Mesenchymal stem cell (in vitro differentiated cells and primary cell): ENCODE measurements around the gene TRIM67.

Source experiments
- DNase-seq: peaks from one replicate; pipeline ENCODE4 v3.0.0-alpha.2; 2013
- H2AFZ ChIP-seq: one replicate; pipeline ENCODE4 v1.6.1; 2013; ENCODE audit warnings: low read depth, mild to moderate bottlenecking, control low read depth, inconsistent platforms, low read length, moderate library complexity
- H2AK5ac ChIP-seq: 2 replicates; pipeline ENCODE4 v1.6.1; 2013; ENCODE audit warnings: low read length, moderate library complexity, mild to moderate bottlenecking, inconsistent platforms; ENCODE audit not compliant: severe bottlenecking
- H2BK120ac ChIP-seq: one replicate; pipeline ENCODE4 v1.6.1; 2013; ENCODE audit warnings: low read depth, mild to moderate bottlenecking, inconsistent platforms, low read length, moderate library complexity
- H2BK12ac ChIP-seq, 2 experiments: one replicate each; pipeline ENCODE4 v1.6.1; 2013; ENCODE audit warnings: inconsistent platforms in 2 of 2, low read length in 2 of 2, mild to moderate bottlenecking in 2 of 2, moderate library complexity in 2 of 2, control low read depth in 1 of 2
- H2BK15ac ChIP-seq: one replicate; pipeline ENCODE4 v1.6.1; 2013; ENCODE audit warnings: mild to moderate bottlenecking, low read depth, inconsistent platforms; ENCODE audit not compliant: poor library complexity, severe bottlenecking
- H2BK5ac ChIP-seq: 2 replicates; pipeline ENCODE4 v1.6.1; 2013; ENCODE audit warnings: low read depth, mild to moderate bottlenecking, low read length, control low read depth, inconsistent platforms; ENCODE audit not compliant: poor library complexity, severe bottlenecking
- H3K14ac ChIP-seq, 2 experiments: one replicate each; pipeline ENCODE4 v1.6.1; 2013; ENCODE audit warnings: inconsistent platforms in 2 of 2, low read length in 2 of 2, control low read depth in 1 of 2, mild to moderate bottlenecking in 1 of 2, moderate library complexity in 1 of 2
- H3K18ac ChIP-seq, 2 experiments: one replicate each; pipeline ENCODE4 v1.6.1; 2013; ENCODE audit warnings: inconsistent platforms in 2 of 2, low read length in 2 of 2, control low read depth in 1 of 2, low read depth in 1 of 2, mild to moderate bottlenecking in 1 of 2
- H3K23ac ChIP-seq, 2 experiments: one replicate each; pipeline ENCODE4 v1.6.1; 2013; ENCODE audit warnings: inconsistent platforms in 2 of 2, low read length in 2 of 2, mild to moderate bottlenecking in 2 of 2, moderate library complexity in 2 of 2, control low read depth in 1 of 2
- H3K27ac ChIP-seq: 2 replicates; pipeline ENCODE4 v1.5.1; 2013; ENCODE audit warnings: mild to moderate bottlenecking, moderate library complexity, low read length, control low read depth, inconsistent platforms; ENCODE audit not compliant: poor library complexity, severe bottlenecking
- H3K27me3 ChIP-seq, 2 experiments: 2 replicates each; pipeline versions ENCODE4 v1.6.1 to v1.7.0; 2013; ENCODE audit warnings: low read length in 2 of 2, mild to moderate bottlenecking in 2 of 2, moderate library complexity in 2 of 2, control low read depth in 1 of 2, inconsistent platforms in 1 of 2; ENCODE audit not compliant: control insufficient read depth in 1 of 2, insufficient read depth in 1 of 2
- H3K36me3 ChIP-seq, 2 experiments: 2 replicates each; pipeline versions ENCODE4 v1.6.1 to v1.7.0; 2013; ENCODE audit warnings: low read length in 2 of 2, control low read depth in 1 of 2, inconsistent platforms in 1 of 2, low read depth in 1 of 2, mild to moderate bottlenecking in 1 of 2; ENCODE audit not compliant: insufficient read depth in 2 of 2, control insufficient read depth in 1 of 2
- H3K4ac ChIP-seq, 2 experiments: one replicate each; pipeline ENCODE4 v1.6.1; 2013; ENCODE audit warnings: inconsistent platforms in 2 of 2, low read length in 2 of 2, mild to moderate bottlenecking in 2 of 2, moderate library complexity in 2 of 2, control low read depth in 1 of 2, low read depth in 1 of 2
- H3K4me1 ChIP-seq: 2 replicates; pipeline ENCODE4 v1.6.1; 2013; ENCODE audit warnings: low read depth, low read length, control low read depth; ENCODE audit not compliant: control insufficient read depth, insufficient read depth
- H3K4me2 ChIP-seq: 2 replicates; pipeline ENCODE4 v1.6.1; 2013; ENCODE audit warnings: low read length, mild to moderate bottlenecking, inconsistent platforms; ENCODE audit not compliant: poor library complexity, severe bottlenecking
- H3K4me3 ChIP-seq, 2 experiments: 2 replicates each; pipeline versions ENCODE4 v1.5.1 to v1.7.0; 2013; ENCODE audit warnings: low read length in 2 of 2, mild to moderate bottlenecking in 2 of 2, control low read depth in 1 of 2, low read depth in 1 of 2; ENCODE audit not compliant: insufficient read depth in 1 of 2
- H3K79me1 ChIP-seq: replicated peaks from 2 replicates; pipeline ENCODE4 v1.6.1; 2013; ENCODE audit warnings: mild to moderate bottlenecking, control low read depth, low read length, inconsistent platforms; ENCODE audit not compliant: poor library complexity, severe bottlenecking
- H3K9ac ChIP-seq: 2 replicates; pipeline ENCODE4 v1.7.0; 2013; ENCODE audit warnings: mild to moderate bottlenecking, low read length, moderate library complexity
- H3K9me3 ChIP-seq: 2 replicates; pipeline ENCODE4 v1.7.0; 2013; ENCODE audit warnings: mild to moderate bottlenecking, low read length; ENCODE audit not compliant: control insufficient read depth
- H4K8ac ChIP-seq: one replicate; pipeline ENCODE4 v1.6.1; 2013; ENCODE audit warnings: inconsistent platforms, mild to moderate bottlenecking, low read length, moderate library complexity
- H4K91ac ChIP-seq: one replicate; pipeline ENCODE4 v1.6.1; 2013; ENCODE audit warnings: mild to moderate bottlenecking, low read length, inconsistent platforms
- WGBS: methylation state at CpG from one replicate; pipeline ENCODE4 v1.1.7; 2013; ENCODE audit warnings: mixed read lengths; 5-methylcytosine and 5-hydroxymethylcytosine counted together

The TRIM67 gene

GRCh38 chr1:231220801-231221200 lies 58.9 kb downstream of the TRIM67 start:
- Histone ChIP-seq H4K8ac (no peak overlapping the region), H3K14ac (no peak overlapping the region), H3K23ac (no peak overlapping the region), H2AFZ (no peak overlapping the region), H2AK5ac (no peak overlapping the region), H3K4me1 (no peaks in the 10 kb centered on the region), H2BK5ac (no peak overlapping the region), H3K79me1 (no peaks in the 10 kb centered on the region), H3K36me3 (peaks cover 17 to 29% of the 10 kb centered on the region in 2 experiments), H3K18ac (no peak overlapping the region), H3K4ac (no peak overlapping the region), H3K9me3 (no peaks in the 10 kb centered on the region), H4K91ac (no peak overlapping the region), H3K9ac (no peak overlapping the region), H2BK120ac (no peak overlapping the region), H2BK15ac (no peak overlapping the region), H3K4me2 (no peak overlapping the region), H3K27me3 (peaks cover 26 to 33% of the 10 kb centered on the region in 2 experiments), H3K4me3 (no peak overlapping the region), H2BK12ac (no peak overlapping the region), H3K27ac (no peak overlapping the region)
- DNase-seq: no peak
- WGBS: 92% methylated on average over 7 of the region's 11 CpGs

GRCh38 chr1:231226156-231226555 lies 64.3 kb downstream of the TRIM67 start:
- WGBS: 94% methylated on average over 7 of the region's 7 CpGs

GRCh38 chr1:231231511-231231910 lies 69.7 kb downstream of the TRIM67 start:
- Histone ChIP-seq H3K4me3 (no peak overlapping the region), H4K91ac (no peak overlapping the region), H3K23ac (no peak overlapping the region), H3K79me1 (peaks cover 32% of the 10 kb centered on the region), H3K27me3 (no peaks in the 10 kb centered on the region), H2AFZ (no peak overlapping the region), H2AK5ac (peak overlapping the region; percentile 31), H3K4me1 (peaks cover 4% of the 10 kb centered on the region), H2BK15ac (no peak overlapping the region), H3K14ac (no peak overlapping the region), H2BK5ac (no peak overlapping the region), H3K4ac (no peak overlapping the region), H3K18ac (no peak overlapping the region), H3K9ac (no peak overlapping the region), H4K8ac (no peak overlapping the region), H3K36me3 (peaks cover 16 to 59% of the 10 kb centered on the region in 2 experiments), H3K9me3 (no peaks in the 10 kb centered on the region), H2BK120ac (no peak overlapping the region), H3K4me2 (no peak overlapping the region), H2BK12ac (no peak overlapping the region), H3K27ac (no peak overlapping the region)
- WGBS: over 99% methylated on average over 9 of the region's 10 CpGs
- DNase-seq: no peak

More at GRCh38 chr1:231226156-231226555, 64.3 kb downstream of the TRIM67 start:
- Histone ChIP-seq H4K91ac (no peak overlapping the region), H3K9ac (no peak overlapping the region), H3K36me3 (peaks cover 32 to 67% of the 10 kb centered on the region in 2 experiments), H2BK5ac (no peak overlapping the region), H3K9me3 (no peaks in the 10 kb centered on the region), H4K8ac (no peak overlapping the region), H3K4me2 (no peak overlapping the region), H2BK120ac (no peak overlapping the region), H3K14ac (no peak overlapping the region), H3K18ac (no peak overlapping the region), H2BK15ac (no peak overlapping the region), H3K27ac (no peak overlapping the region), H3K23ac (no peak overlapping the region), H3K4ac (no peak overlapping the region), H3K79me1 (peaks cover 10% of the 10 kb centered on the region), H3K27me3 (no peaks in the 10 kb centered on the region), H3K4me3 (no peak overlapping the region), H2AFZ (no peak overlapping the region), H2BK12ac (no peak overlapping the region), H3K4me1 (no peaks in the 10 kb centered on the region), H2AK5ac (no peak overlapping the region)
- DNase-seq: no peak

DNA sequence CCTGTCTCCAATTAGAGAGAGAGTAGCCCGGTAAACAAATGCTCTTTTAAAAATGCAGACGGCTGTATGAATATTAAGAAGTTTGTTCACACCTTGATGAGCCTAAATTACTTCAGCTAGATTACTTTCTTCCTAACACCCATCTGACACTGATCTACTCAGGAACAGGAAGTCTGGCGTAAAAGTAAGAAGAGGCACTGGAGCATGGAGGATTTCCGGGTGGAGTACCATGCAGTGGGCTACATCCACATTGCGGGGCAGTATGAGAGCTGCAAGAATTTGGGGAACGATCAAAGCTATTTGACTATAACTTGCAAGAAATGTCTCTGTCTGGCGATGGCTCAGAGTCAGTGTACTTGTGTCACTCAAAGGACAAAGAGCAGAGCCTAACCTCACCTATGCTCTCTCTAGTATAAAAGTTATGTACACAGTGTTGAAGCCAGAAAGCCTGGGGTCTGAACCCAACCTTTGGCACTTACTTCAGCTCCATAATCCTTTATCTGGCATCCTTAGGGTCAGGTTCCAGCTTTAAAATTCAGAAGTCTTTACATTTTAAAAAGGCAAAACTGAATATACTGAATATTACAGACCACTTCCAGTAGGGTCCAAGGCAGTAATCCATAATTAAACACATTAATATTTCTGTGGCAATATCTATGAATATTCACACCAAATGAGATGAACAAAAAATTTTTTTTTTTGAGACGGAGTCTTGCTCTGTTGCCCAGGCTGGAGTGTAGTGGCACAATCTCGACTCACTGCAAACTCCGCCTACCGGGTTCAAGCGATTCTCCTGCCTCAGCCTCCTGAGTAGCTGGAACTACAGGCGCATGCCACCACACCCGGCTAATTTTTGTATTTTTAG lies 71.2 kb downstream of the TRIM67 start:
- H2AK5ac ChIP-seq: no peak overlapping the region
- WGBS: 99% methylated on average over 13 of the region's 14 CpGs

More for the DNA sequence above, 71.2 kb downstream of the TRIM67 start:
- Histone ChIP-seq H3K36me3 (peaks cover 16 to 62% of the 10 kb centered on the region in 2 experiments), H3K79me1 (peaks cover 38% of the 10 kb centered on the region), H2BK15ac (no peak overlapping the region), H3K14ac (no peak overlapping the region), H3K9me3 (no peaks in the 10 kb centered on the region), H3K4me2 (no peak overlapping the region), H3K4me1 (peaks cover 4% of the 10 kb centered on the region), H3K9ac (no peak overlapping the region), H4K91ac (no peak overlapping the region), H3K4ac (no peak overlapping the region), H3K4me3 (no peak overlapping the region), H3K27ac (no peak overlapping the region), H3K23ac (no peak overlapping the region), H2BK120ac (no peak overlapping the region), H2BK12ac (no peak overlapping the region), H3K18ac (no peak overlapping the region), H2BK5ac (no peak overlapping the region), H3K27me3 (no peaks in the 10 kb centered on the region), H4K8ac (no peak overlapping the region), H2AFZ (no peak overlapping the region)
- no peak for DNase-seq
